Astrocyte of the spinal cord (primary cell): ENCODE measurements around the gene SYT12.

Experiments used
- DNase-seq: peaks from one replicate; pipeline ENCODE4 v3.0.0; 2011; ENCODE audit warnings: low read depth, low spot score
- H3K4me3 ChIP-seq: 2 replicates; pipeline ENCODE4 v1.5.1; 2011; ENCODE audit warnings: low read depth, mild to moderate bottlenecking, low read length, moderate library complexity
- in situ Hi-C: cut with HindIII; loops from 2 replicates; pipeline ENCODE4 v1.10.0; 2017; ENCODE audit warnings: low sequenced_read_pairs
- TF ChIP-seq, protein P1 (sequence below): IDR thresholded peaks from 2 replicates; pipeline ENCODE4 v1.5.1; 2012; ENCODE audit warnings: low read depth, mild to moderate bottlenecking, low read length, inconsistent platforms

SYT12 gene

GRCh38 chr11:67057205-67057672, 34.3 kb downstream of the SYT12 start:
- DNase-seq = no peak
- H3K4me3 ChIP-seq = peak overlapping the region; percentile 54
- TF ChIP-seq, protein P1, sequence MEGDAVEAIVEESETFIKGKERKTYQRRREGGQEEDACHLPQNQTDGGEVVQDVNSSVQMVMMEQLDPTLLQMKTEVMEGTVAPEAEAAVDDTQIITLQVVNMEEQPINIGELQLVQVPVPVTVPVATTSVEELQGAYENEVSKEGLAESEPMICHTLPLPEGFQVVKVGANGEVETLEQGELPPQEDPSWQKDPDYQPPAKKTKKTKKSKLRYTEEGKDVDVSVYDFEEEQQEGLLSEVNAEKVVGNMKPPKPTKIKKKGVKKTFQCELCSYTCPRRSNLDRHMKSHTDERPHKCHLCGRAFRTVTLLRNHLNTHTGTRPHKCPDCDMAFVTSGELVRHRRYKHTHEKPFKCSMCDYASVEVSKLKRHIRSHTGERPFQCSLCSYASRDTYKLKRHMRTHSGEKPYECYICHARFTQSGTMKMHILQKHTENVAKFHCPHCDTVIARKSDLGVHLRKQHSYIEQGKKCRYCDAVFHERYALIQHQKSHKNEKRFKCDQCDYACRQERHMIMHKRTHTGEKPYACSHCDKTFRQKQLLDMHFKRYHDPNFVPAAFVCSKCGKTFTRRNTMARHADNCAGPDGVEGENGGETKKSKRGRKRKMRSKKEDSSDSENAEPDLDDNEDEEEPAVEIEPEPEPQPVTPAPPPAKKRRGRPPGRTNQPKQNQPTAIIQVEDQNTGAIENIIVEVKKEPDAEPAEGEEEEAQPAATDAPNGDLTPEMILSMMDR = no peak
- in situ Hi-C loops = no loop called here

- in situ Hi-C loops = no loop called here
- no peak overlapping the region for H3K4me3 ChIP-seq
- DNase-seq = no peak
- TF ChIP-seq, protein P1 = no peak
These were observed 35.6 kb downstream of the SYT12 start for GRCh38 chr11:67058506-67058905.

DNA sequence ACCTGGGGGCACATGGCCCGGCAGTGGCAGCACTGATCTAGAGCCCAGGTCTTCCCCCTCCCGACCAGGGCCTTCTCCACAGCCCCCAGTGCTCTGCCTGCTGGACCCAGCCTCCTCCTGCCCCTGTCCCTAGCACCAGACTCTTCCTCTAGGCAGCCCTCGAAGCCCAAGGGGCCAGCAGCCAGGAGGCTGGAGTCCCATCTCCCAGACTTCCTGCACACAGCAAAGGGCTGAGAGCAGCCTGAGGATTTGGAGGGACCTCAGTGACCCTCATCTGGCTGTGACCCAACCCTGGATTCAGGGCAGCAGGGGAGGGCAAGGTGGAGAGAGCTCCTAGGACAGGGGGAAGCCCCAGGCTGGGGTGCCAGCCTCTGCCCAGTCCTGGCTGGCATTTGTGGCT, 36.7 kb downstream of the SYT12 start:
- in situ Hi-C loops = no loop called here
- DNase-seq = no peak
- TF ChIP-seq, protein P1 = no peak
- H3K4me3 ChIP-seq = no peak overlapping the region

- TF ChIP-seq, protein P1 = no peak
- H3K4me3 ChIP-seq = no peak overlapping the region
- DNase-seq = no peak
- in situ Hi-C loops = no loop called here
These were observed 37.2 kb downstream of the SYT12 start for GRCh38 chr11:67060111-67060522.

DNA sequence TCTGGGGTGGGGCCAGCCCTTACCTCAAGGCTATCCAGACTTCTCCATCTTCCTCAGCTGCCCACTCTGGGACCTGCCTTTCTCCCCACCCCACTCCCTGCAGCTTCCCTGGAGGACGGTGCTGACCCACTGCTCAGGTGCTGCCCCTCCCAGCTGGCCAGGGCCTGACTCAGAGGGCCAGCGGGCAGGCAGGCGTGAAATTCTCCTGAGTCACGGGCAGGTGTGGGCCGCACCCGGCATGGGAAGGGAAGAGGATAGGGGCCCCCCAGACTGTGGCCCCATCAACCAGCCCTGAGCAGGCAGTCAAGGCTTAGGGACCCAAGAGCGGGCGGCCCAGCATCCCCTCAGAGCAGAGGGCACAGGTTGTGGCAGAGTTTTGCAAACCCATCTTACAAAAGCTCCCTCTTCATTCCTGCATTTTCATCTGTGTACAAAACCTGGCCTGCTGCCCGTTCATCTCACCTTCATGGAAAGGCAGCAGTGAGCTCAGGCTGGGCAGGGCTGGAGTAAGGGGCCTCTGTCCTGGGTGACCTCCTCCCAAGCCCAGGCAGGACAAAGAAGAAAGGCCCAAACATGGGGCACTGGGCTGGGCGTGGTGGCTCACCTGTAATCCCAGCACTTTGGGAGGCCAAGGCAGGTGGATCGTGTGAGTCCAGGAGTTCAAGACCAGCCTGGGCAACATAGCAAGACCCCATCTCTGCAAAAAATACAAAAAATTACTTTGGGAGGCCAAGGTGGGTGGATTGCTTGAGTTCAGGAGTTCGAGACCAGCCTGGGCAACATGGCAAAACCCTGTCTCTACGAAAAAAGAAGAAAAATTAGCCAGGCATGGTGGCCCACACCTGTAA, 39.8 kb downstream of the SYT12 start:
- no peak for DNase-seq
- no peak overlapping the region for H3K4me3 ChIP-seq
- TF ChIP-seq, protein P1 = no peak
- in situ Hi-C loops = no loop called here

GRCh38 chr11:67066333-67066709, 43.4 kb downstream of the SYT12 start:
- no peak overlapping the region for H3K4me3 ChIP-seq
- in situ Hi-C loops = no loop called here
- no peak for DNase-seq
- TF ChIP-seq, protein P1 = no peak
